Trophoblast cell (in vitro differentiated cells and primary cell): ENCODE measurements around the gene CCDC148.

ENCODE experiments used
- DNase-seq, 2 donors: peaks; one replicate each; pipeline ENCODE4 v3.0.0-alpha.2; 2016
- H2AFZ ChIP-seq: 2 replicates; pipeline ENCODE4 v1.6.1; 2013; ENCODE audit warnings: low read length, moderate library complexity, mild to moderate bottlenecking; ENCODE audit not compliant: insufficient read depth, poor library complexity
- H2AK5ac ChIP-seq: 2 replicates; pipeline ENCODE4 v1.6.1; 2013; ENCODE audit warnings: mild to moderate bottlenecking, low read length
- H2BK120ac ChIP-seq: 2 replicates; pipeline ENCODE4 v1.6.1; 2013; ENCODE audit warnings: low read length, mild to moderate bottlenecking, moderate library complexity; ENCODE audit not compliant: insufficient read depth, poor library complexity
- H2BK12ac ChIP-seq: 2 replicates; pipeline ENCODE4 v1.6.1; 2013; ENCODE audit warnings: mild to moderate bottlenecking, low read length, moderate library complexity
- H2BK5ac ChIP-seq: 2 replicates; pipeline ENCODE4 v1.6.1; 2013; ENCODE audit warnings: low read length, low read depth, moderate library complexity, mild to moderate bottlenecking; ENCODE audit not compliant: poor library complexity
- H3K14ac ChIP-seq: 2 replicates; pipeline ENCODE4 v1.6.1; 2013; ENCODE audit warnings: mild to moderate bottlenecking, low read length
- H3K18ac ChIP-seq: 2 replicates; pipeline ENCODE4 v1.6.1; 2013; ENCODE audit warnings: mild to moderate bottlenecking, low read length
- H3K23ac ChIP-seq: 2 replicates; pipeline ENCODE4 v1.6.1; 2013; ENCODE audit warnings: low read length
- H3K27ac ChIP-seq: 2 replicates; pipeline ENCODE4 v1.5.1; 2013; ENCODE audit warnings: low read depth, mild to moderate bottlenecking, inconsistent platforms, low read length, moderate library complexity
- H3K27me3 ChIP-seq: 2 replicates; pipeline ENCODE4 v1.6.1; 2013; ENCODE audit warnings: inconsistent platforms, mild to moderate bottlenecking, low read length, moderate library complexity; ENCODE audit not compliant: insufficient read depth
- H3K36me3 ChIP-seq, 2 experiments: 1 replicate in 1 of 2; 2 replicates in 1 of 2; pipeline ENCODE4 v1.6.1; 2013; ENCODE audit warnings: low read length in 2 of 2, mild to moderate bottlenecking in 2 of 2, moderate library complexity in 1 of 2; ENCODE audit not compliant: insufficient read depth in 2 of 2, control insufficient read depth in 1 of 2
- H3K4ac ChIP-seq: 2 replicates; pipeline ENCODE4 v1.6.1; 2013; ENCODE audit warnings: low read depth, mild to moderate bottlenecking, low read length, moderate library complexity
- H3K4me1 ChIP-seq, 2 experiments: 1 replicate in 1 of 2; 2 replicates in 1 of 2; pipeline ENCODE4 v1.6.1; 2013; ENCODE audit warnings: low read length in 2 of 2, mild to moderate bottlenecking in 2 of 2, moderate library complexity in 1 of 2; ENCODE audit not compliant: insufficient read depth in 2 of 2, control insufficient read depth in 1 of 2
- H3K4me2 ChIP-seq: 2 replicates; pipeline ENCODE4 v1.6.1; 2013; ENCODE audit warnings: inconsistent platforms, mild to moderate bottlenecking, low read length, moderate library complexity
- H3K4me3 ChIP-seq: 2 replicates; pipeline ENCODE4 v1.5.1; 2013; ENCODE audit warnings: mild to moderate bottlenecking, low read depth, low read length, inconsistent platforms
- H3K79me1 ChIP-seq: one replicate; pipeline ENCODE4 v1.6.1; 2013; ENCODE audit warnings: low read length
- H3K79me2 ChIP-seq: 2 replicates; pipeline ENCODE4 v1.6.1; 2013; ENCODE audit warnings: low read length, mild to moderate bottlenecking; ENCODE audit not compliant: control insufficient read depth, insufficient read depth, poor library complexity
- H3K9ac ChIP-seq: 2 replicates; pipeline ENCODE4 v1.6.1; 2013; ENCODE audit warnings: mild to moderate bottlenecking, low read length
- H3K9me3 ChIP-seq: 2 replicates; pipeline ENCODE4 v1.6.1; 2013; ENCODE audit warnings: low read depth, mild to moderate bottlenecking, control low read depth, inconsistent platforms, low read length; ENCODE audit not compliant: insufficient read depth
- H4K12ac ChIP-seq: 2 replicates; pipeline ENCODE4 v1.6.1; 2013; ENCODE audit warnings: low read depth, mild to moderate bottlenecking, low read length, moderate library complexity
- H4K8ac ChIP-seq: 2 replicates; pipeline ENCODE4 v1.6.1; 2013; ENCODE audit warnings: low read depth, mild to moderate bottlenecking, low read length, moderate library complexity
- H4K91ac ChIP-seq: one replicate; pipeline ENCODE4 v1.6.1; 2013; ENCODE audit warnings: low read depth, mild to moderate bottlenecking, low read length, moderate library complexity
- WGBS: extraction: QIAGEN DNeasy Blood & Tissue Kit; methylation state at CpG from one replicate; pipeline ENCODE4 v1.1.7; 2013; ENCODE audit warnings: missing lambda C conversion rate; ENCODE audit not compliant: insufficient read length, insufficient coverage; ENCODE audit errors: extremely low coverage; 5-methylcytosine and 5-hydroxymethylcytosine counted together

Gene CCDC148

DNA sequence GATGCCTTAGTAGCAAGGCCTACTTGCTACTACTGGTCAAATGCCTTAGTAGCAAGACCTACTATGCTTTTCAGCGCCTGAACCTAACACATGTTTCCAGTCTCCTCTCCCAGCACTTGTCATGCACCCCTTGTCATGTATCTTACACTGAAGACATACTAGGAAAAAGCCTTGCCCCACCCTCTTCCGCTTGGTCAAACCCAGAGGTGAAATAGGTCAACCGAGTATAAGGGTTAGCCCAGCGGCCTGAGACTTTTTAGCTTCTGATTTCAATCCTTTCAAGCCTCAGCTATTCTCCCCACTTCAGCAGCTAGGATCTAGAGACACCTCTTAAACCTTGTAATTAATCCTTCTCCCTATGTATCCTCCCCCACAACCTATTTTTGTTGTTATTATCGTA, 281.6 kb downstream of the CCDC148 start:
- Histone ChIP-seq H4K12ac (no peak overlapping the region), H3K79me1 (no peaks in the 10 kb centered on the region), H3K27me3 (no peaks in the 10 kb centered on the region), H3K4ac (no peak overlapping the region), H4K8ac (no peak overlapping the region), H3K79me2 (no peaks in the 10 kb centered on the region), H4K91ac (no peak overlapping the region), H3K4me1 (no peaks in the 10 kb centered on the region), H3K18ac (no peak overlapping the region), H3K36me3 (no peaks in the 10 kb centered on the region), H3K27ac (no peak overlapping the region), H3K14ac (no peak overlapping the region), H3K4me3 (no peak overlapping the region), H2BK12ac (no peak overlapping the region), H2BK5ac (no peak overlapping the region), H3K4me2 (no peak overlapping the region), H2AFZ (no peak overlapping the region), H2BK120ac (no peak overlapping the region), H3K9ac (no peak overlapping the region), H2AK5ac (no peak overlapping the region), H3K23ac (no peak overlapping the region), H3K9me3 (no peaks in the 10 kb centered on the region)
- DNase-seq, result no peak
- no CpG with 5 or more reads among the region's 5 CpGs for WGBS

DNA sequence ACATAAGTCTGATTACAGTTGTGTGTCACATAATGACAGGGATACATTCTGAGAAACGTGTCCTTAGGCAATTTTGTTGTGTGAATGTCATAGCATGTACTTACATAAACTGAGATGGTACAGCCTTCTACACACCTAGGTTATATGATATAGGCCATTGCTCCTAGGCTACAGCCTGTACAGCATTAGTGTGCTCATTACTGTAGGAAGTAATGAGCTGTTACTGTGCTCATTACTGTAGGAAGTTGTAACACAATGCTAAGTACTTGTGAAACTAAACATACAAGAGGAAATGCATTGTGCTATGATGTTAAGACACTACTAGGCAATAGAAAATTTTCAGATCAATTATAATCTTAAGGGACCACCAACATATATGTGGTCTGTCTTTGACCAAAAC, 282.1 kb downstream of the CCDC148 start:
- Histone ChIP-seq H3K4me1 (no peaks in the 10 kb centered on the region), H3K27ac (no peak overlapping the region), H3K36me3 (no peaks in the 10 kb centered on the region), H3K4me2 (no peak overlapping the region), H3K4me3 (no peak overlapping the region), H3K9ac (no peak overlapping the region), H3K79me2 (no peaks in the 10 kb centered on the region), H2AK5ac (no peak overlapping the region), H2BK120ac (no peak overlapping the region), H3K27me3 (no peaks in the 10 kb centered on the region), H3K14ac (no peak overlapping the region), H4K8ac (no peak overlapping the region), H2BK5ac (no peak overlapping the region), H3K23ac (no peak overlapping the region), H3K9me3 (no peaks in the 10 kb centered on the region), H4K91ac (no peak overlapping the region), H3K4ac (no peak overlapping the region), H3K79me1 (no peaks in the 10 kb centered on the region), H2BK12ac (no peak overlapping the region), H3K18ac (no peak overlapping the region), H2AFZ (no peak overlapping the region), H4K12ac (no peak overlapping the region)
- no CpG with 5 or more reads among the region's 1 CpG for WGBS
- no peak for DNase-seq

DNA sequence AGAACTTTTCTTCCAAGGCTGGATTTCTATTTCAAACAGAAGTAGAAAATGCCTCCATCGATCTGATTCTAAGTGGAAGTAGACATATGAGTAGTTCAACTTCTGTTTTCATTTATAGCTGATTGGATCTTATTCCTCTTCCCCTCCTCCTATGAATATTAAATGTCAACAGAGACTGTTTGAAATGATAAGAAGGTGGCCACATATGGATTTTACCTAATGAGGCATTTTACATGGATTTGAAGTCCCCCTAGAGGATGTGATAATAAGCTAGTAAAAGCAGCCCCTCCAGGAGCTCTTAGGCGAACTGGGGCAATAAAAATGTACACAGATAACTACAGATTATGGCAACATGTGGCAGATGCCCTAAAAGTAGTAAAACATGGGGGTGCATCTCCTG, 283.8 kb downstream of the CCDC148 start:
- H3K4me2 ChIP-seq, result no peak overlapping the region
- no peaks in the 10 kb centered on the region for H3K36me3 ChIP-seq
- no peaks in the 10 kb centered on the region for H3K79me1 ChIP-seq
- no peaks in the 10 kb centered on the region for H3K4me1 ChIP-seq
- no peak overlapping the region for H4K12ac ChIP-seq
- no peak overlapping the region for H3K4ac ChIP-seq
- no peak overlapping the region for H2BK12ac ChIP-seq
- WGBS, result no CpG with 5 or more reads among the region's 2 CpGs
- H3K27me3 ChIP-seq, result no peaks in the 10 kb centered on the region
- H2BK5ac ChIP-seq, result no peak overlapping the region
- no peaks in the 10 kb centered on the region for H3K9me3 ChIP-seq
- H3K18ac ChIP-seq, result no peak overlapping the region
- DNase-seq, result no peak
- no peaks in the 10 kb centered on the region for H3K79me2 ChIP-seq
- H4K8ac ChIP-seq, result no peak overlapping the region
- H2AK5ac ChIP-seq, result no peak overlapping the region
- no peak overlapping the region for H3K9ac ChIP-seq
- H4K91ac ChIP-seq, result no peak overlapping the region
- no peak overlapping the region for H3K23ac ChIP-seq
- H3K4me3 ChIP-seq, result no peak overlapping the region
- no peak overlapping the region for H3K14ac ChIP-seq
- H2BK120ac ChIP-seq, result no peak overlapping the region
- no peak overlapping the region for H3K27ac ChIP-seq
- no peak overlapping the region for H2AFZ ChIP-seq

DNA sequence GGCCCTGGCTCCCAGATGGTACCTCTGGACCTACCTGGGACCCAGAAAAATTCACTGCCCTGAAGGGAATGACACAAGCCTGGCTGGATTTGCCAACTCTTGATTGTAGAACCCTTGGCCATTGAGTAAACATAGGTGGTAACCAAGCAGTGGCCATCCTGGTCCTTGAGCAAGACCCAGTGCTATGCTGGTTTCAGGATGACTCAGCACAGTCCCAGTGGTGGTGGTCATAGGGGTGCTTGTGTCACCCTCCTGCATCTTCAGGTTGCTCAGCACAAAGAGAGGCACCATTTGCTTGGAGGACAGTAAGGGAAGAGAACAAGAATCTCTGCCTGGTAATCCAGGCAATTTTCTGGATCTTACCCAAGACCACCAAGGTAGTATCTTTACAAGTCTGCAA, 302.0 kb downstream of the CCDC148 start:
- Histone ChIP-seq H3K27me3 (no peaks in the 10 kb centered on the region), H4K91ac (no peak overlapping the region)

More for the DNA sequence above, 302.0 kb downstream of the CCDC148 start:
- Histone ChIP-seq H3K4me3 (no peak overlapping the region), H3K79me2 (no peaks in the 10 kb centered on the region), H2BK12ac (no peak overlapping the region), H4K8ac (no peak overlapping the region), H3K79me1 (peaks cover 2% of the 10 kb centered on the region), H2AK5ac (no peak overlapping the region), H2AFZ (no peak overlapping the region), H3K4me2 (no peak overlapping the region), H3K36me3 (no peaks in the 10 kb centered on the region), H2BK120ac (no peak overlapping the region), H4K12ac (no peak overlapping the region), H3K4me1 (no peaks in the 10 kb centered on the region), H3K9me3 (no peaks in the 10 kb centered on the region), H3K23ac (no peak overlapping the region), H3K18ac (no peak overlapping the region), H3K27ac (no peak overlapping the region), H3K14ac (no peak overlapping the region), H3K4ac (no peak overlapping the region), H3K9ac (no peak overlapping the region), H2BK5ac (no peak overlapping the region)
- DNase-seq, result peak; percentile 87 to 90
